Spleen (tissue), 11 donors: ENCODE results near the gene SLC24A3. TPM values are rescaled to one million over a fixed set of nuclear protein-coding genes. Genes with fewer than 3 reads are reported as not detected.

ENCODE experiments used
- DNase-seq: peaks from one replicate; pipeline ENCODE4 v3.0.0-alpha.2; 2020
- H3K27ac ChIP-seq, 8 donors: fragments of 200-600 bp; sonication (generic) in 7 of 8; 1 replicate in 4 of 8; 2 replicates in 4 of 8; pipeline versions ENCODE4 v1.5.0 to v1.8.0; 2016 to 2021; ENCODE audit warnings: inconsistent platforms in 4 of 8, mild to moderate bottlenecking in 4 of 8, moderate library complexity in 1 of 8
- H3K27me3 ChIP-seq, 7 donors: fragments of 200-600 bp; sonication (generic) in 6 of 7; replicated peaks in 1 of 7; 1 replicate in 4 of 7; 2 replicates in 3 of 7; pipeline versions ENCODE4 v1.5.0 to v1.8.0; 2016 to 2021; ENCODE audit warnings: inconsistent platforms in 3 of 7, mild to moderate bottlenecking in 1 of 7
- H3K36me3 ChIP-seq, 6 donors: fragments of 200-600 bp; sonication (generic) in 5 of 6; 1 replicate in 4 of 6; 2 replicates in 2 of 6; pipeline versions ENCODE4 v1.5.0 to v1.8.0; 2016 to 2021; ENCODE audit warnings: inconsistent platforms in 2 of 6
- H3K4me1 ChIP-seq, 6 donors: fragments of 200-600 bp; sonication (generic) in 5 of 6; 1 replicate in 3 of 6; 2 replicates in 3 of 6; pipeline versions ENCODE4 v1.5.0 to v1.8.0; 2016 to 2021; ENCODE audit warnings: inconsistent platforms in 3 of 6
- H3K4me3 ChIP-seq, 8 donors: fragments of 200-600 bp; sonication (generic) in 7 of 8; 1 replicate in 4 of 8; 2 replicates in 4 of 8; pipeline versions ENCODE4 v1.5.0 to v1.8.0; 2016 to 2021; ENCODE audit warnings: inconsistent platforms in 4 of 8, mild to moderate bottlenecking in 4 of 8, moderate library complexity in 2 of 8
- H3K9me3 ChIP-seq, 8 donors: fragments of 200-600 bp; sonication (generic) in 7 of 8; 1 replicate in 4 of 8; 2 replicates in 4 of 8; pipeline versions ENCODE4 v1.5.0 to v1.8.0; 2016 to 2021; ENCODE audit warnings: inconsistent platforms in 4 of 8
- CTCF ChIP-seq, 11 experiments: fragments of 200-600 bp in 7 of 11; fragments of 450-650 bp in 4 of 11; sonication (generic) in 4 of 11; IDR thresholded peaks in 8 of 11; conservative IDR thresholded peaks in 3 of 11; 1 replicate in 7 of 11; 2 replicates in 4 of 11; pipeline versions ENCODE4 v1.4.0 to v1.8.0; 2016 to 2021; ENCODE audit warnings: antibody characterized with exemption in 11 of 11, inconsistent platforms in 4 of 11, mild to moderate bottlenecking in 1 of 11
- POLR2A ChIP-seq, 3 donors: fragments of 450-650 bp; IDR thresholded peaks; one replicate each; pipeline ENCODE4 v1.5.1; 2017; ENCODE audit warnings: antibody characterized with exemption in 3 of 3, mild to moderate bottlenecking in 1 of 3
- POLR2AphosphoS5 ChIP-seq, 3 donors: sonication (generic); formaldehyde crosslinking; IDR thresholded peaks; one replicate each; pipeline ENCODE4 v1.5.1; 2017; ENCODE audit warnings: antibody characterized with exemption in 3 of 3
- WGBS, 5 donors: extraction: QIAGEN DNeasy Blood & Tissue Kit in 3 of 5; methylation state at CpG; one replicate each; pipeline versions ENCODE4 v1.1.5 to v1.1.7; 2013 to 2018; 5-methylcytosine and 5-hydroxymethylcytosine counted together
- intact Hi-C: fragments of 100-400 bp; cut with DNase I; formaldehyde crosslinking; loops from one replicate; pipeline ENCODE4 v1.15.0; 2023; ENCODE audit warnings: low total_unique reads
- polyA plus RNA-seq, 3 donors: library from polyadenylated mRNA; stranded (reverse); fragments of 200-250 nt; gene quantifications; one replicate each; pipeline ENCODE4 v1.2.1, GENCODE V29; 2013
- total RNA-seq, 7 donors: library from RNA; depleted of rRNA in 3 of 7; stranded (reverse); fragments of >200 nt in 3 of 7; fragmentation: NEBNext Ultra II Directional in 4 of 7; extraction: Animal tissue kit (Norgen Biotek cat#: 25700) in 4 of 7; gene quantifications; one replicate each; pipeline versions ENCODE4 v1.1.0 to v1.2.1, GENCODE V29; 2016 to 2021
- donor health status: healthy with polysubstance abuse.
- donor health status: DM: no; HTN: no; CAD: no; lungs with moderate emphysema.
- donor health status: DM: no; HTN: no; CAD: no.
- donor health status: Bipolar disorder and iron deficiency.
- donor health status: healthy.
- donor health status: DM: no; HTN: no; CAD: no.
- donor health status: DM: yes; HTN: yes; CAD: no.

Gene SLC24A3
- total and polyA plus RNA-seq, 10 donors, result 0.37 to 3.9 (median 2.6) TPM

GRCh38 chr20:19236371-19237055 lies 24.1 kb downstream of the SLC24A3 start:
- intact Hi-C loops, result no loop called here
- Histone ChIP-seq H3K27me3 (peaks cover 0 to 12% (median 0%) of the 10 kb centered on the region in 7 donors), H3K36me3 (no peaks in the 10 kb centered on the region), H3K4me3 (no peak overlapping the region), H3K27ac (no peak overlapping the region), H3K4me1 (no peaks in the 10 kb centered on the region), H3K9me3 (no peaks in the 10 kb centered on the region)
- DNase-seq, result no peak
- TF ChIP-seq POLR2AphosphoS5 (IDR thresholded peaks at IDR 0.05) (no peak), POLR2A (IDR thresholded peaks at IDR 0.05) (no peak), CTCF (IDR thresholded peaks at IDR 0.05 in 8 of 11, conservative IDR thresholded peaks at IDR 0.05 in 3 of 11) (no peak)
- WGBS, 5 donors, result 70 to 83% (median 81%) methylated on average over 7 of the region's 7 CpGs

- TF ChIP-seq POLR2AphosphoS5 (IDR thresholded peaks at IDR 0.05), result no peak
- no peak for TF ChIP-seq POLR2A (IDR thresholded peaks at IDR 0.05)
- TF ChIP-seq CTCF (IDR thresholded peaks at IDR 0.05 in 8 of 11, conservative IDR thresholded peaks at IDR 0.05 in 3 of 11), result no peak
- Histone ChIP-seq H3K4me1 (no peaks in the 10 kb centered on the region), H3K27ac (no peak overlapping the region), H3K36me3 (no peaks in the 10 kb centered on the region), H3K27me3 (peaks cover 0 to 7% (median 0%) of the 10 kb centered on the region in 7 donors), H3K4me3 (no peak overlapping the region), H3K9me3 (no peaks in the 10 kb centered on the region)
- 74 to 85% (median 78%) methylated on average over 13 of the region's 13 CpGs for WGBS, 5 donors
- no peak for DNase-seq
- intact Hi-C loops, result no loop called here
These were observed 29.0 kb downstream of the SLC24A3 start for GRCh38 chr20:19241440-19241839.

DNA sequence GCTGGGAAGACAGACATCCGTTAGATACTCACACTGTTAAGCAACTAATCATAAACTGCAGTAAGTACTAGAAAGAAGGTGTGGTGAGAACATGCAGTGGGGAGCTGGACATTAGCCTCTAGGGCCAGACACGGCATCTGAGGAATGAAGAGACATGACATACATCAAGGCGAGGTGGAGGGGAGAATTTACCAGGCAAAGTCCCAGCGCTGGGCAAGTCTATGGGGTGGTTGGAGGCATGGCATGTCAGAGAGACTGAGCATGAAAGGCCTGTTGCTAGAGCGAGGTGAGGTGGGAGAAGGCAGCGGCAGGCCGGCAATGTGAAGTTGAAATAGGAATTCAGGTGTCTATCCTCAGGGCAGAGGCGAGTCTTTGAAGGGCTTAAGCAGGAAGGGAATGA lies 31.8 kb downstream of the SLC24A3 start:
- intact Hi-C loops, result no loop called here
- DNase-seq, result no peak
- no peak for TF ChIP-seq POLR2AphosphoS5 (IDR thresholded peaks at IDR 0.05)
- TF ChIP-seq CTCF (IDR thresholded peaks at IDR 0.05 in 8 of 11, conservative IDR thresholded peaks at IDR 0.05 in 3 of 11), result no peak
- TF ChIP-seq POLR2A (IDR thresholded peaks at IDR 0.05), result no peak
- 86 to 92% (median 90%) methylated on average over 8 of the region's 8 CpGs for WGBS, 5 donors
- Histone ChIP-seq H3K27ac (no peak overlapping the region), H3K27me3 (peaks cover 0 to 5% (median 0%) of the 10 kb centered on the region in 7 donors), H3K4me1 (no peaks in the 10 kb centered on the region), H3K4me3 (no peak overlapping the region), H3K9me3 (no peaks in the 10 kb centered on the region), H3K36me3 (no peaks in the 10 kb centered on the region)

GRCh38 chr20:19249106-19249879 lies 36.9 kb downstream of the SLC24A3 start:
- Histone ChIP-seq H3K4me3 (no peak overlapping the region), H3K4me1 (peaks cover 0 to 25% (median 3%) of the 10 kb centered on the region in 6 donors), H3K27ac (no peak overlapping the region), H3K27me3 (no peaks in the 10 kb centered on the region), H3K9me3 (no peaks in the 10 kb centered on the region), H3K36me3 (no peaks in the 10 kb centered on the region)
- TF ChIP-seq POLR2A (IDR thresholded peaks at IDR 0.05) (no peak), POLR2AphosphoS5 (IDR thresholded peaks at IDR 0.05) (no peak)
- DNase-seq, result no peak
- WGBS, 5 donors, result 79 to 94% (median 81%) methylated on average over 6 of the region's 6 CpGs
- intact Hi-C loops, result no loop called here
